GM21390 (cell line): ENCODE measurements around the gene FIBCD1.

Experiments used
- ATAC-seq: cut with Tn5 transposase; IDR thresholded peaks from one replicate; pipeline ENCODE4 v1.9.1; 2021; ENCODE audit not compliant: unreplicated experiment

FIBCD1 gene

GRCh38 chr9:130923611-130924447 is 15.2 kb downstream of the FIBCD1 start:
- ATAC-seq: no peak

DNA sequence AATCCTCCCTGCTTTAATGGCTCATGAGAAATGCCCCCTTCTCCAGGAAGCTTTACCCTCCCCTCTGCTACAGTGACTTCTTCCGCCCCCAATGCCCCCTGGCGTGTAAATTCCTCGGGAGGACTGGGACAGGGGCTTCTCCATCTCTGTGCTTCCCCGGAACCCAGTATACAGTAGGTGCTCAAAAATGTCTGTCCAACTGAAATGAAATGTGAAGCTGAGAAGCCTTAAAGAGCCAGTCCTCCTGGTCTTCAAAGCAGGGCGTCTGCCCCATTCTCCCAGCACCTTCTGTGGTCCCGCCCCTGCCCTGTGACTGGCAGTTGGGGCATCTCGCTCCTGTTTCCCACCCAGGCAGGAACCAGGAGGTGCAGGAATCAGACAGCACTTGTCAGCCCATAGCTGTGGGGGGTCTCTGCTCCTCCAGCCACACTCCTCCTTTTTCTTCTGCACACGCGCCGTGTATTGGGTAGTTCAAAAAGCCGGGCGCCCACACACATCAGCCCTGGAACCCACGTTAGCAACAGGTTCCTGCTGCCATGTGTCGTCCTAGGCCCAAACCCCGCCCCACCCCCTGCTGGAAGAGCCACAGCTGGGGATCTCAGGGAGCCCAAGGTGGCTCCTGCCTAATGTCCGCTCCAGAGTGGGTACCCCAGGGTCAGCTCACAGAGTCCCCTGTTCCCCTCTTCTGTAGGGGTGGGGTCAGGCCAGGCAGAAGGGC is 16.0 kb downstream of the FIBCD1 start:
- no peak for ATAC-seq

DNA sequence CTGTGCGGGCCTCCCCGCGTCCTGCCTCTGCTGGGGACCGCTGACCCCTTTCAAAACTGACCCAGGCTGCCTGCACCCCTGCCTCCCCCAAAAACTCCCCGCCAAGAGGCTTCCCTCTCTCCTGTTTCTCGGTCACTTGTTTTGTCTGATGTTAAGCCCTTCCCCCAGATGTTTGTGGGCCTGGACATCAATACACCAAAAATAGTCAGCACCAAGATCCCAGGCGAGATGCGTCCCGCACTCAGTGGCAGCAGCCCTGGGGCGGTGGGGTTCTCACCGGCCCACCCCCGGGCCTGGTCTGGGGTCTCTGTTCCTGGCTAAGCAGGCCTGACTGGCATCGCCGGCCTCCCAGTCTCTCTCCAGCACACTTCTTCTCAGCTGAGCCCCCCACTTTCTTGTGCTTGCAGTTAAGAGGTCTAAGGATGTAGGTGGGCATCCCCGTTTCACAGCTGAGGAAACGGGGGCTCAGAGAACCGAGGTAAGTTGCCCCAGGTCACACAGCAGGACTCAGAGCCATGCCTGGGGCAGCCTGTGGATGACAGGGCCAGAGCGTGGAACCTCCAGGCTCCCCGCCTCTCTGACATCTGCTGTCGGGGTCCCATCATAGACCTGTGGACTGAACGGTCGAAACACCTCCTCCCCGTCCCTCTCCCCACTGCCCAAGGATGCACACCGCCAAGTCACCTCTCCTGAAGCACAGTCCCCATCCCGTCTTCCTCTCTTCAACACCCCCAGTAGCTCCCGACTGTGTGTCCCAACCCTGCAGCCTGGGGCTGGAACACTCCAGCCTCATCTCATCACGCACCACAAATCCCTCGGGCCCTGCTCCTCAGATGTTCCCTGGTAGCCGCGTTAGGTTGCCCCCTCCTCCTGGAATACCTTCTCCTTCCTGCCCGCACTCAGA is 16.8 kb downstream of the FIBCD1 start:
- no peak for ATAC-seq

GRCh38 chr9:130921300-130921988 is 17.6 kb downstream of the FIBCD1 start:
- no peak for ATAC-seq

DNA sequence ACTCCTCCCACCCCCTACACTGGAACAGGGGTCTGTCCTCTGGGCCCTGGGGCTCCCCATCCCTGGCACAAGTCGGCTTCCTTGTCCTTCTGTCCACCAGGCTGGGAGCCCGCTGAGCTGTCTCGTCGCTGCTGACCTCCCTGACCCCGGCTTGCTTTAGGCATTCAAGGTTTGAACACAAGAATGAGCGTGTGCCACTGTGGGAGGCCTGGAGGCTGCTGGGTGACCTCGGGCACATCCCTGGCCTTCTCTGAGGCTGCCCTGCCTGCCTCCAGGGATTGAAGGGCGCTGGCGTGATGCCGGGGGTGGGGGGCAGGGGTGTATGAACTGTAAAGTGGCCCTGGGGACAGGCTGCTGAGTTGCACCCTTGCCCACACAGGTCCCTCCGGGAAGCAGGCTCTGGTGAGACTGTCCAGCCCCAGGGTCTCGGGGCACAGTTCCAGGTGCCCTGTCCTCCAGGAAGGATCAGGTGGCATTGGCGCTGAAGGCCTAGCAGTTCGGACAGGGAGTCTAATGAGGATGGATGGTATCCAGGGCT is 18.2 kb downstream of the FIBCD1 start:
- ATAC-seq: no peak

DNA sequence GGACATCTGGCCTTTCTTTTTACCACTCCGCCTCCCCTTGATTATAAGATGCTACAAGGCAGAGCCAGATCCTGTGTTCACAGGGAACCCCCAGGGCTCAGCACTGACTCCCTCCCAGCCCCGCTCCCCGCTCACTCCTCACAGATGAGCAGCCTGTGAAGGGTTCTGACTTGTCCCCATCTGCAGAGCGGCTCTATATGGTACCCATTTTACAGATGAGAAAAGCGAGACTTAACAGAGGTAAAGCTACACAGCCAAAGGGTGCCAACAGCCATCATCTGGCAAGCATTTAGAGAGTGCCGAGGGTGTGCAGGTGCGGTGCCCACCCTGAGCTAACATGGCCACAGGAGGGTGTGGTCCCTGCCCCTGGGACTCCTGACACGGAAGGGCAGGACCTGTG is 18.8 kb downstream of the FIBCD1 start:
- no peak for ATAC-seq

- no peak for ATAC-seq
These were observed 19.4 kb downstream of the FIBCD1 start for GRCh38 chr9:130919559-130920145.

DNA sequence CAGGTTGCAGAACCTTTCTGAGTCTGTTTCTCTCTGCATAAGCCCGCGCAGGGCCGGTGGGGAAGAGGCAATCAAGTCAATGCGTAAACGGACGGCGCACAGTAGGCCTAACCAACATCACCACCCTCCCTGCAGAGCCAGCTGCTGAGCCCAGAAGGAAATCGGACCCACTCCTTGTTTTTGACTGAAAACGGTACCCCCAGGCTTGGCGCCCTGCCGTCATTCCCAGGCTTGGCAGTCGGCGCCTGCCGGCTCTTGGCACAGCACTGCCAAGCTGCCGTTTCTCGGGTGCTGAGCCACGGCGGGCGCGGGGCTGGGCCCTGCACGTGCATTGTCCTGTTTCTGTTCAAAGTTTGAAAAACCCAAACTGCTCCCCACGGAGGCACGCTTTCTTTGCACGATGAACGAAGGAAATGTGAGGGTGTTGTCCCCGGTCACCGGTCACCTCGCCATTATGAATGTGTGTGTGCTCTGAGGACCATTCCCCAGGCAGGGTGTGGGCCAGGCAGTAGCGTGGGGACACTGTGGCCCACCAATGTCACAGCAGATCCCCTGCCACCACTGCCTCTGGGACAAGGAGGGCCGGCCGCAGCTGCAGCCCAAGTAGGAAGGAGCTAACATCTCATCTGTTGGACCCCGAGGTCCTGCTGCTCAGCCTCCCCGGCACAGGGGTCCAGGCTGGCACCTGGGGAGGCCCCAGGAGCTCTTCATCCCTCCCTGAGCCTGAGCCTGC is 20.1 kb downstream of the FIBCD1 start:
- ATAC-seq: no peak

GRCh38 chr9:130918101-130918825 is 20.8 kb downstream of the FIBCD1 start:
- no peak for ATAC-seq

GRCh38 chr9:130917168-130917960 is 21.7 kb downstream of the FIBCD1 start:
- ATAC-seq: no peak

- ATAC-seq: no peak
These were observed 24.0 kb downstream of the FIBCD1 start for GRCh38 chr9:130915096-130915447.

GRCh38 chr9:130914417-130915095 is 24.5 kb downstream of the FIBCD1 start:
- ATAC-seq: no peak

- no peak for ATAC-seq
These were observed 25.2 kb downstream of the FIBCD1 start for GRCh38 chr9:130913599-130914416.

- no peak for ATAC-seq
These were observed 26.0 kb downstream of the FIBCD1 start for GRCh38 chr9:130912932-130913598.

- no peak for ATAC-seq
These were observed 27.6 kb downstream of the FIBCD1 start for GRCh38 chr9:130911254-130912049.
